GM19328 (cell line): ENCODE results near the gene CDH22.

Experiments
- ATAC-seq: cut with Tn5 transposase; IDR thresholded peaks from one replicate; pipeline ENCODE4 v1.9.1; 2021; ENCODE audit warnings: mild to moderate bottlenecking, moderate library complexity; ENCODE audit not compliant: unreplicated experiment

Gene CDH22

DNA sequence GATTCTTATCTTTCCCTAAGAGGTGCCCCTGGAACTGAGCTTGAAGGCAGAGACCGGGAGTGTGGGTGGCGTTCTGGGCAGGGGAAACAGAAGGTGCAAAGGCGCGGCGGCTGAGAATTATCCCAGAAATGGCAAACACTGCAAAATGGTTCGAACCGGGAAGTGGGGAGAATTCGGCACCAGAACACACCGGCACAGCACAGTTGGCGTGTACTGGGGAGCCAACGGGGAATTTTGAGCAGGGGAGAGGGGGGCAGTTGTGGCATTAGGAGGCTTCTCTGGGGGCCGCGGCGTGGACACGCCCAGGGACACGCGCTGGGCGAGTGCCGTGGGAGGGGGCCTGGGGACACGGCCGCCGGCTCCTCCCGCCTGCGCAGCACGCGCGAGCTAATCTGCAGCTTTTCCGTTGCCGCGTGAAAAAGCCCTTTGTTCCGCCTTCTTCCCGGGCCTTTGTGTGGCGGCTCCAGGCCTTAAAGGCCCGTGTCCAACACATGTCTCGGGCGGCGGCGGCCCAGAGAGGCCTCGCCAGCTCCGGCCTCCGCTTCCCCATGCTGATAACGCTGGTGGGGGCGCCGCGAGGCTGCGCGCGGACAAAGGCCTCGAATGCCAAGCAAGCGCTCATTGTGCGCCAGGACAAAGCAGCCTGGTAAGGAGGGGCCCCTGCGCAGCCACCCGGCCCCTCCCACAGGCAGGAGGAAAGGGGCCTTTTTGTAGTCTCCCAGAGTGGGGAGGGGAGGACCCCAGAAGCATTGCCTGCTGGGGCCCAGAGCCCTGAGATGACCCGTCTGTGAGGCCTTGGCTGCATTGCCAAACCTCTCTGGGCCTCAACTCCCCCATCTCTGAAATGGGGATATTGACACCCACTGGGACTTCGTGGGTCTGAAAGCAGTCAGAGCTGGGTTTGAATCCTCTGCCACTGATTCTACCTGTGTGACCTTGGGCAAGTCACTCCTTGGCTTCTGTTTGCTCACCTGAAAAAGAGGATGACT is 107.4 kb downstream of the CDH22 start:
- no peak for ATAC-seq

DNA sequence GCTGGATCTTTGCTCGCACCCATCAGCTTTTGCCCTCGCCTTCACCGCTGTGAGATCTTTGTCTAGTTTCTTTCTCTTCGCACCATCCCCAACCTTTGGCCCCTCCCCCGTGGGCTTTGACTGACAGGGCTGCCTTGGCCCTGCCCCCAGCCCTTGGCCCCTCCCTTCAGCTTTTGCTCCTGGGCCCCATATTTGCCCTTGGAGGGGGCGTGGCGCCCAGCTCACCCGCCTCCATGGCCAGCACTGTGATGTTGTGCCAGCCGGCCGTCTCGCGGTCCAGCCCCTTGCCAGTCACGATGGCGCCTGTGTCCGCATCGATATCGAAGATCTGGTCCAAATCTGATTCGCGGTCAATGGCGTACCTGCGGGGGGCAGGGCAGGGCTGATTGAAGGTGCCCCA is 109.1 kb downstream of the CDH22 start:
- no peak for ATAC-seq

DNA sequence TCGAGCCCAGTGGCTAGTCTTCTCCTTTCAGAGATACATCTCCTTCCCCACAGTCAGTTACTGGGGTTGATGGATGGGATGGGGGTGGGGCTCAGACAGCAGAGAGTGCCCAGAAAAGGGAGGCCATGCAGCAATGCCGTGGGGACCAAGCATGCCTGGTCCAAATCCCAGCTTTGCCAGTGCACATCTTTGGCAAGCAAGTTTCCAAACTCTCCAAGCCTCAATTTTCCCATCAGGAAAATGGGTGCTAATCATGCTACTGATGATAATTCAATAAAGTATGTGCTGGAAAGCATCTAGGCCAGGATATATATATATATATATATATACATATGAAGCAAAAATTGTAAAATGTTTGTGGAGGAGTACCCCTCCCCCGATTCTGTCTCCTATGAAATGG is 111.3 kb downstream of the CDH22 start:
- no peak for ATAC-seq

DNA sequence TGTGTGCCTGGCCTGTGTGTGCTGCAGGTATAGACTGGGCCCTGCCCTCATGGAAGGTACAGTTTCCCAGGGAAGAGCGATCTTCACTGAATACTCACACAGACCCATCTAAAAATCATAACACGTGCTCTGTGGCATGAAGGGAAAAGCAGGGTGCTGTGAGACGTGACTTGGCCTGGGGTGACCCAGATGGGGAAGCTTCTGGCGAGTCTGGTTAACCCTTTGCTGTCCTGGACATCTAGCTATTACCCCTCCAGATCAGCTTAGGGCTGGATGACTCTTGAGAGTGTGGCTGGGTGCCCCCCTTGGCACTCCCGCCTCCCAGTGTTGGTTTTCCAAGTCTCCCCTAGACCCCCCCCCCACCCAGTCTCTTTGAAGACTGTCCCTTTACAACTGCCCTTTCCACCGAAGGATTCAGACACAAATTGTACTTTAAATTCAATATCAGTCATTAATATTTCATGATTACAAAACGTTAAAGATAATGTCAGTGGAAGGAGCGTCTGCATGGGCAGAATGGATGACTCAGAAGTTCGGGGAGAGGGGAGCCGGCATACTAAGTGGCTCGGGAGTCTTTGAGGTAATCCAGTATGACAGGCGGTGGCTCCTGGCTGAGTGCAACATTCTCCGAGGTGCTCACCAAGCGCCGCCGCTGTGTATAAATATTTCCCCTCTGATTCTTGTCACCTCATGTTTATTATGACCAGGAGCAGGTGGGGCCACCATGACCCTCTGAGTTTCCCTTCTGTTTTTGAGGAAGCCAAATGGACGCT is 112.8 kb downstream of the CDH22 start:
- no peak for ATAC-seq

DNA sequence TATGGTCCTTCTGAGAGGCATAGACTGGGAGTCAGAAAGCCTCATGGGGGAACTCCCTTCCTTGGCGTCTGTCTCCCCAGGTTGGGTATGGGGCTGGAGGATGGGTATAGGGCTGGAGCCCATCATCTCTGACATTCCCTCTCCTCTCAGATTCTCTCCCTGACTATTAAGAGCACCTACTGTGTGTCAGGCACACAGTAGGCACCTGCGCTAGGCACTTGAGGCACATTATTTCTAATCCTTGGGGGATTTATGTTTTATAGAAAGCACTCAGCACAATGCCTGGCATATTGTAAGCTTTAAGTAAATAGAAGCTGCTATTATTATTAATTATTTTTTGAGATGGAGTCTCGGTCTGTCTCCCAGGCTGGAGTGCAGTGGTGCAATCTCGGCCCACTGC is 113.9 kb downstream of the CDH22 start:
- no peak for ATAC-seq

DNA sequence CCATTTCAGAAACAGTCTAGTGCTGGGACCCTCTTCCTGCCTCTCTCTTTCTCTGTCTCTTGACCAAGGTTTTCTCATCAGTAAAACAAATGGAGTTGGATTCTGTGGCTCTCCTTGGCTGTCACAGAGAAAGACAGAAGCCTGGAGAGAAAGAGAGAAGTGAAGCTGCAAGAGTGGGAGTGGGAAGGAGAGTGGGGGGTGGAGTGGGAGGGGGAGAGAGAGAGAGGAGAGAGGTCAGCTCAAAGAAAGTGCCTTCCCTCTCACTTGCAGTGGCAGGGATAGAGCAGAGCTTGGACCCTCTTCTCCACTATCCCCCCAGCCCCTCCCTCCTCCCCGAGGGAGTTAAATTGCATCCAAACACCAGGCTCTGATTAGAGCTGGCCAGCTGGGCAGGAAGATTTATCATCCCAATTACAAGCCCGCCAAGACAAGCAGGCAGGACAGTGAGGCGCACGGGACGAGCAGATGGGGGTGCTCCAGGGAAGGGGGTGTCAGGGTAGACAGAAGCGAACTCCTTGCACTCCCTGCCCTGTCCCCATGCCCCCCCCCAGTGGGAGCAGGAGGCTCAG is 115.8 kb downstream of the CDH22 start:
- no peak for ATAC-seq

DNA sequence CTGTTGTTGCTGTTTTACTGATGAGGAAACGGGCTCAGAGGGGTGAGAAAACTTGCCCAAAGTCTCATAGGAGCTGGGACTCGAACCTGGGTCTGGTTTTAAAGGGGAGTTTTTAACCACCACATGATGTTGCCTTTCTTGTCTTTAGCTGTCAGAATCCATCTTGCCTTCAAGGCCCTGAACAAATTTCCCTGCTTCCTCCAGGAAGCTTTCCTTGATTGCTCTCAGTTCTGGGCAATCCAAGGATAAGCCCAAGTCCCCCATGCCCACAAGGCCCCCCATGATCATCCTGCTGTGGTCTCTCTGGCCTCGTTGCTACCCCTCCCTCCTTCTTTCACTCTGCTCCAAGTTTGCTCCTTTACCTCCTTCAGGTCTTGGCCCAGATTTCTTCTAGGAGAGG is 116.7 kb downstream of the CDH22 start:
- ATAC-seq: no peak

- no peak for ATAC-seq
Measured at GRCh38 chr20:46191168-46191540, 117.1 kb downstream of the CDH22 start.

DNA sequence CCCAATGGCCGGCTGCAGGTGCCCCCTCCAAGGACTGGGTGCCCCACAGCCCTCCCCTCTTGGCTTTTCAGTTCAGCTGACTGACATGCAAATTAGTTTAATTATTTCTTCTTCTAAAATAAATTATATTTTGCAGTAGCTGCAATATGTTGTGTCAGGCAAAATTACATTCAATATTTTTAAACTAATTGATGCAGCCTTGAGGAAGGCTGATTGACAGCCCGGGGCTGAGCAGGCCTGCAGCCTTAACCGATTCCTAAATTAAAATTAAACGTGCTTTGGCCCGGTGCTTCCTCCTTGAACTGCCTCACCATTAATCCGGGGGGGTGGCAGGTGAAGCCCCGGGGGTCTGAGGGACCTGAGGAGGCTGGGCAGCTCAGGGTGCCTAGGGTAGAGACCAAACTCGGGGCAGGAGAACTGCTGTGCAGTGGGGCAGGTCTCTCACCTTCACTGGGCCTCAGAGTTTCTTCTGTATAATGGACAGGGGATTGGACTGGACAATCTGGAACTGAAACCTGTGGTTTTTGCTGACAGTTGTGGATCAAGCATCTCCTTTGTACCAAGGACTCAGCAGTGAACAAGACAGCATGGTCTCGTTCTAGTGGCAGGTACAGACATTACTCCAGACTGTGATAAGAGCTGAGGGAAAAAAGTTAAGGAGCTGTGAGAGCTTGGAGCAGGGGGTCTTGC is 117.7 kb downstream of the CDH22 start:
- no peak for ATAC-seq

GRCh38 chr20:46188866-46189541 is 119.3 kb downstream of the CDH22 start:
- ATAC-seq: no peak

GRCh38 chr20:46186210-46186609 is 122.1 kb downstream of the CDH22 start:
- no peak for ATAC-seq

DNA sequence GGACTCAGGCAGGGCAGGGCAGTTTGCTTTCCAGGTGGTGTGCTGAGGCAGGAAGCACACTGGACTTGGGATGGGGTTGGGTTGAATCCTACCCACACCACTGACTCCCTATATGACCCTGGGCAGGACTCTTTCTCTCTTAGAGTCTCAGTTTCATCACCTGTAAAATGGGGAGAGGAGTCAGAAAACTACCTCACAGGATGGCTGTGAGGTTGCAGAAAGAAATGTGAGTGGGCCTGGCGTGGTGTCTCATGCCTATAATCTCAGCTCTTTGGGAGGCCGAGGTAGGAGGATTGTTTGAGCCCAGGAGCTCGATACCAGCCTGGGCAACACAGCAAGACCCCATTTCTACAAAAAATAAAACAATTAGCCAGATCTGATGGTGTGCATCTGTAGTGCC is 122.9 kb downstream of the CDH22 start:
- ATAC-seq: no peak

- no peak for ATAC-seq
Measured at GRCh38 chr20:46183768-46184167, 124.5 kb downstream of the CDH22 start.

GRCh38 chr20:46182276-46183200 is 125.8 kb downstream of the CDH22 start:
- ATAC-seq: no peak

DNA sequence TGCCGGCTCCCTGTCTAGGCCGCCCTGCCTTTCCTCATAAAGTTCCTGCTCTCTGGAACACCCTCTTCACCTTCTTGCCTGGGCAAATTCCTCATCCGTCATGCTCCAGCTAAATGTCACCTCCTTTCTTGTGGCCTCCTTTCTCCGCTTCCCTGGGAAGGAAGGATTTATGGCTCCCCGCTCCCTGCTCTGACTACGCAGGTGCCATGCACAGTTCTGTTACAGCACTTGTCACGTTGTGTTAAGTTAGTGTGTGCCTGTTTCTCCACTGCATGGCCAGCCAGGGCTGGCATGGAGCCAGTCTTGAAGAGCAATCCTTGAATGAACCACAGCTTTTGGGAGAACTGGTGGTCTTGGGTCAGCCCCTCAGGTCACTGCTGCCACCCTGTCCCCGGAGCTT is 128.4 kb downstream of the CDH22 start:
- no peak for ATAC-seq

- ATAC-seq: no peak
Measured at GRCh38 chr20:46178891-46179290, 129.4 kb downstream of the CDH22 start.

DNA sequence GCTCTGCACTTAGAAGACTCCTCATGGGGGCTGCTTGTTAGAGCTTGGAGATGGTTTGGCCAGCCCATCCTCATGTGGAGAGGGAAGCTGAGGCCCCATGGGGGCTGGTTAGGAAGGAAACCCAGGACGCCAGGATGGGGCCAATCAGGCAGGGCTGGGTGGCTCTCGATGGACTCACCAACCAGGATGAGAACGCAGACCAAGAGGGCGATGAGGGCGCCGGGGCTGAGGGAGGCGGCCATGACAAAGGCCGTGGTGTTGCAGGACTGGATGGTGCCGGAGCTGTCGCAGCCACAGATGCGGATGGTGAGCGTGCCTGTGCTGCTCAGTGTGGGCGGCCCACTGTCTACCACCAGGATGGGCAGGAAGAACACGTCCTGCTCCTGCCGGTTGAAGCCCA is 130.5 kb downstream of the CDH22 start:
- ATAC-seq: no peak

DNA sequence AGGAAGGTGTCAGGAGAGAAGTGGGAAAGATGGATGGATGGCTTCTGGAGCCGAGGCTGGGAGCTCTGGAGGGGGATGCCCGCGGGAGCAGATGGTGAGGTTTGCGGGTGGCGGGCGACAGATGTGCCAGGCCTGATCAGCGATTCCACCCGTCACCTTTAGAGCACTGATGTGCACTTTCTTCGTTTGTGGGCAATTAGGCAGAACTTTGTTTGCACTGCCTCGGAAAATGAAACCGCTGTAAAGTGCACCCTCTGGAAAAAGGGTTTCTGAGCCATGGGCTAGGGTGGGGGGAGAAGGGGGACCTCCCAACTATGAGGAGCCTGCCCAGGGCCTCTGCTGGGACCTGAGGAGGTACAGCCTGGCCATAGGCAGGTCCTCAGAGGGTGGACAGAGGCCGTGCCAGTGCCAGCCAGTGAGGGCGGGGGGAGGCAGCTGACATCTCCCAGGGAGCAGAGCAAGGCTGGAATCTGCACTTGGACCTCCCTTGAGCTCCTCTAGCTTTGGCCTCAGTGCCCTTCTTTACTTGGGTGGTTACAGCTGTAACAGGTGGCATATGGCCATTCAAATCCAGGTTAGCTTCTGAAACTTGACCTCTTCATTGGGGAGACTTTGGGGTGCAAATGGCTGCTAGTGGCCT is 131.4 kb downstream of the CDH22 start:
- ATAC-seq: no peak

- no peak for ATAC-seq
Measured at GRCh38 chr20:46175127-46175494, 133.2 kb downstream of the CDH22 start.
